DND-41 (cell line): ENCODE data around the gene ABCC3.

Experiments
- EZH2 ChIP-seq: IDR thresholded peaks from 3 replicates; pipeline ENCODE4 v1.6.1; 2012; ENCODE audit warnings: borderline replicate concordance, low read depth, mild to moderate bottlenecking, moderate library complexity, low read length, inconsistent platforms; ENCODE audit not compliant: severe bottlenecking
- TF ChIP-seq, protein P1 (sequence below): IDR thresholded peaks from 2 replicates; pipeline ENCODE4 v1.5.1; 2012; ENCODE audit warnings: borderline replicate concordance, low read length, moderate library complexity, mild to moderate bottlenecking; ENCODE audit not compliant: poor library complexity, severe bottlenecking; ENCODE audit errors: extremely low read depth

DNA sequence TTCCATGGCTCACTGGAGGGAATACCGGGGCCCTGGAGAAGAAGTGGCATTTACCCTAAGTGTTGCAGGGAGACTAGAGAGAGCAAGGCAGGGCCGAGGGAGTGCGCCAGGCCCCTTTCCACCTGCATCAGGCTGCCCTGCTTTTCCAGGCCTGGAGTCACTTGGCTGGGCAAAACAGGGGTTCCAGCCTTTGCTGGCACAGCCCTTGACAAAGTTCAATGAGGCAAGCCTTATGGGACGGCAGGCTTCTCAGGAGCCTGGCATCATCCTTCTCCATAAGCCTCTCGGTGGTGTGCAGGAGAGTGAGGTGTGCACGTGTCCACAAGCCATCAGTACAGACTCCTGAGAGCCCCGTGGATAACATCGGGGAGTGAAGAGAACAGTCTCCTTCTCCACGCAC is 47.1 kb upstream of the ABCC3 start:
- TF ChIP-seq, protein P1, sequence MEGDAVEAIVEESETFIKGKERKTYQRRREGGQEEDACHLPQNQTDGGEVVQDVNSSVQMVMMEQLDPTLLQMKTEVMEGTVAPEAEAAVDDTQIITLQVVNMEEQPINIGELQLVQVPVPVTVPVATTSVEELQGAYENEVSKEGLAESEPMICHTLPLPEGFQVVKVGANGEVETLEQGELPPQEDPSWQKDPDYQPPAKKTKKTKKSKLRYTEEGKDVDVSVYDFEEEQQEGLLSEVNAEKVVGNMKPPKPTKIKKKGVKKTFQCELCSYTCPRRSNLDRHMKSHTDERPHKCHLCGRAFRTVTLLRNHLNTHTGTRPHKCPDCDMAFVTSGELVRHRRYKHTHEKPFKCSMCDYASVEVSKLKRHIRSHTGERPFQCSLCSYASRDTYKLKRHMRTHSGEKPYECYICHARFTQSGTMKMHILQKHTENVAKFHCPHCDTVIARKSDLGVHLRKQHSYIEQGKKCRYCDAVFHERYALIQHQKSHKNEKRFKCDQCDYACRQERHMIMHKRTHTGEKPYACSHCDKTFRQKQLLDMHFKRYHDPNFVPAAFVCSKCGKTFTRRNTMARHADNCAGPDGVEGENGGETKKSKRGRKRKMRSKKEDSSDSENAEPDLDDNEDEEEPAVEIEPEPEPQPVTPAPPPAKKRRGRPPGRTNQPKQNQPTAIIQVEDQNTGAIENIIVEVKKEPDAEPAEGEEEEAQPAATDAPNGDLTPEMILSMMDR = no peak
- no peak for TF ChIP-seq EZH2
